K562 (cell line): ENCODE measurements around the gene CSMD2. TPM values are rescaled to one million over a fixed set of nuclear protein-coding genes. Genes with fewer than 3 reads are reported as not detected.

ENCODE experiments used
- ATAC-seq: fragments of 200-7000 bp; cut with Tn5 transposase; 3 replicates; pipeline ENCODE4 v1.9.1; 2020; ENCODE audit warnings: moderate library complexity
- BruUV-seq: library from RNA; stranded (reverse); fragments of 400-500 nt; replicated peaks from 2 replicates; lab custom pipeline; 2021; lab: Mats Ljungman, UMichigan
- CTCF ChIA-PET: fragments of 300-600 bp; formaldehyde crosslinking; extraction: SDS; loops from one replicate; lab custom pipeline; 2021; ENCODE audit warnings: low intra/inter-chr PET ratio; lab: Yijun Ruan, JAX
- POLR2A ChIA-PET: fragments of 300-600, 350-650 bp; sonication (Branson Sonifier 250); formaldehyde crosslinking; extraction: SDS; loops from one replicate; lab custom pipeline; 2021; ENCODE audit warnings: antibody characterized with exemption, inconsistent platforms; lab: Yijun Ruan, JAX
- DNase-seq, 4 experiments: peaks; one replicate each; pipeline versions ENCODE4 v3.0.0 to v3.0.0-alpha.2; 2011 to 2018; ENCODE audit warnings: low spot score in 3 of 4, mixed read lengths in 3 of 4; ENCODE audit errors: extremely low read depth in 1 of 4
- FAIRE-seq: peaks from 2 replicates; lab custom pipeline; 2011; peaks lifted over from hg19 to GRCh38; lab: Jason Lieb, UNC
- H2AFZ ChIP-seq: 2 replicates; pipeline ENCODE4 v1.6.0; 2011; ENCODE audit warnings: low read depth, low read length, control low read depth, inconsistent platforms
- H3K27ac ChIP-seq: fragments of 200-600 bp; 3 replicates; pipeline ENCODE4 v1.8.0; 2011; ENCODE audit warnings: low read depth, mild to moderate bottlenecking, control low read depth, inconsistent platforms, low read length, moderate library complexity, mixed read lengths; ENCODE audit errors: extremely low read depth
- H3K27me3 ChIP-seq, 2 experiments: fragments of 300-600 bp in 1 of 2; 2 replicates in 1 of 2; 3 replicates in 1 of 2; pipeline versions ENCODE4 v1.6.0 to v1.8.0; 2011; ENCODE audit warnings: inconsistent platforms in 2 of 2, low read length in 2 of 2, mild to moderate bottlenecking in 1 of 2, mixed read lengths in 1 of 2, moderate library complexity in 1 of 2; ENCODE audit not compliant: control insufficient read depth in 2 of 2, insufficient read depth in 2 of 2
- H3K36me3 ChIP-seq: fragments of 300-600 bp; 3 replicates; pipeline ENCODE4 v1.8.0; 2011; ENCODE audit warnings: mild to moderate bottlenecking, low read length, inconsistent platforms; ENCODE audit not compliant: control insufficient read depth, insufficient read depth
- H3K4me1 ChIP-seq, 2 experiments: fragments of 200-600 bp in 1 of 2; replicated peaks in 1 of 2; 2 replicates in 1 of 2; 3 replicates in 1 of 2; pipeline versions ENCODE4 v1.5.1 to v1.8.0; 2011; ENCODE audit warnings: inconsistent platforms in 2 of 2, low read length in 2 of 2, mild to moderate bottlenecking in 1 of 2, mixed read lengths in 1 of 2, moderate library complexity in 1 of 2; ENCODE audit not compliant: control insufficient read depth in 2 of 2, insufficient read depth in 2 of 2
- H3K4me2 ChIP-seq: 2 replicates; pipeline ENCODE4 v1.6.1; 2011; ENCODE audit warnings: low read length, control low read depth, inconsistent platforms, mixed read lengths; ENCODE audit not compliant: insufficient read depth
- H3K4me3 ChIP-seq: fragments of 200-600 bp; sonication (generic), shearing (Covaris generic); 2 replicates; pipeline ENCODE4 v1.5.1; 2016; ENCODE audit warnings: control low read depth, inconsistent platforms
- H3K79me2 ChIP-seq: fragments of 200-600 bp; 3 replicates; pipeline ENCODE4 v1.8.0; 2011; ENCODE audit warnings: low read length, inconsistent platforms; ENCODE audit not compliant: control insufficient read depth, insufficient read depth
- H3K9ac ChIP-seq, 2 experiments: 2 replicates each; pipeline versions ENCODE4 v1.6.0 to v1.6.1; 2011; ENCODE audit warnings: low read depth in 2 of 2, low read length in 2 of 2, control low read depth in 1 of 2, inconsistent platforms in 1 of 2, mild to moderate bottlenecking in 1 of 2, mixed read lengths in 1 of 2; ENCODE audit not compliant: insufficient read depth in 1 of 2
- H3K9me1 ChIP-seq: one replicate; pipeline ENCODE4 v1.6.0; 2011; ENCODE audit warnings: inconsistent platforms, mild to moderate bottlenecking, low read length, moderate library complexity; ENCODE audit not compliant: control insufficient read depth, insufficient read depth
- H3K9me3 ChIP-seq: replicated peaks from 2 replicates; pipeline ENCODE4 v1.5.1; 2011; ENCODE audit warnings: low read depth, low read length, inconsistent platforms; ENCODE audit not compliant: control insufficient read depth, insufficient read depth
- H4K20me1 ChIP-seq: replicated peaks from 2 replicates; pipeline ENCODE4 v1.6.1; 2011; ENCODE audit warnings: low read length, inconsistent platforms, mixed read lengths; ENCODE audit not compliant: control insufficient read depth, insufficient read depth
- CCNT2 ChIP-seq: IDR thresholded peaks from 2 replicates; pipeline ENCODE4 v1.6.1; 2011; ENCODE audit warnings: borderline replicate concordance, low read depth, mild to moderate bottlenecking, moderate library complexity, mixed read lengths, low read length; ENCODE audit not compliant: insufficient read length; ENCODE audit errors: extremely low read depth
- FOXA3 ChIP-seq, 2 experiments: fragments of 450-650 bp in 1 of 2; sonication (generic) in 1 of 2; formaldehyde crosslinking; IDR thresholded peaks in 1 of 2; conservative IDR thresholded peaks in 1 of 2; 2 replicates each; pipeline versions ENCODE4 v1.4.0 to v1.8.0; 2020 to 2022; ENCODE audit warnings: mild to moderate bottlenecking in 2 of 2, missing genetic modification reagents in 1 of 2
- MTF1 ChIP-seq: fragments of 250-450 bp; sonication (Bioruptor Pico); IDR thresholded peaks from 2 replicates; pipeline ENCODE4 v1.9.0; 2021; ENCODE audit warnings: moderate library complexity, mild to moderate bottlenecking, inconsistent platforms, borderline replicate concordance
- NFIC ChIP-seq: fragments of 450-650 bp; IDR thresholded peaks from 2 replicates; pipeline ENCODE4 v1.6.1; 2017; ENCODE audit warnings: mild to moderate bottlenecking, inconsistent platforms
- PHTF2 ChIP-seq: fragments of 250-450 bp; sonication (Bioruptor Pico); IDR thresholded peaks from 2 replicates; pipeline ENCODE4 v1.5.0; 2021; ENCODE audit warnings: mild to moderate bottlenecking
- WGBS: fragments of 100-300 bp; shearing (Covaris generic); methylation state at CpG from one replicate; pipeline ENCODE4 v1.1.6; 2016; ENCODE audit warnings: low coverage, mixed read lengths; ENCODE audit not compliant: insufficient coverage; ENCODE audit errors: missing lambda C conversion rate; 5-methylcytosine and 5-hydroxymethylcytosine counted together
- in situ Hi-C: fragments of 300-500 bp; cut with MboI; formaldehyde crosslinking; loops from 4 replicates; pipeline ENCODE4 v1.15.0; 2018; ENCODE audit warnings: inconsistent platforms, mixed read lengths
- intact Hi-C: fragments of 100-400 bp; cut with micrococcal nuclease; formaldehyde crosslinking; loops from 2 replicates; pipeline ENCODE4 v1.14.2; 2022
- polyA plus RNA-seq, 8 experiments: library from polyadenylated mRNA; depleted of rRNA in 4 of 8; stranded (reverse) in 5 of 8; unstranded in 3 of 8; fragments of >200 nt; fragmentation: Nextera tagmentation in 2 of 8; fragmentation: Illumina TruSeq in 1 of 8; extraction: Ambion mirVana in 2 of 8; extraction: Trizol in 1 of 8; gene quantifications; 2 replicates each; pipeline versions ENCODE4 v1.2.1 to v1.2.3, GENCODE V29; 2011 to 2014; ENCODE audit warnings: inconsistent platforms in 1 of 8, missing spikeins in 1 of 8
- total RNA-seq, 7 experiments: library from RNA; depleted of rRNA in 6 of 7; stranded (reverse); fragments of >200 nt in 6 of 7; fragmentation: Illumina TruSeq in 2 of 7; extraction: Trizol in 2 of 7; gene quantifications; 2 replicates each; pipeline versions ENCODE4 v1.2.1 to v1.2.3, GENCODE V29; 2011 to 2021; ENCODE audit warnings: low replicate concordance in 1 of 7

CSMD2 gene
- total and polyA plus RNA-seq, 9 of the 15 experiments (the other 6 are each of a cell fraction or from before 2014, with no cell fraction given) = not detected

DNA sequence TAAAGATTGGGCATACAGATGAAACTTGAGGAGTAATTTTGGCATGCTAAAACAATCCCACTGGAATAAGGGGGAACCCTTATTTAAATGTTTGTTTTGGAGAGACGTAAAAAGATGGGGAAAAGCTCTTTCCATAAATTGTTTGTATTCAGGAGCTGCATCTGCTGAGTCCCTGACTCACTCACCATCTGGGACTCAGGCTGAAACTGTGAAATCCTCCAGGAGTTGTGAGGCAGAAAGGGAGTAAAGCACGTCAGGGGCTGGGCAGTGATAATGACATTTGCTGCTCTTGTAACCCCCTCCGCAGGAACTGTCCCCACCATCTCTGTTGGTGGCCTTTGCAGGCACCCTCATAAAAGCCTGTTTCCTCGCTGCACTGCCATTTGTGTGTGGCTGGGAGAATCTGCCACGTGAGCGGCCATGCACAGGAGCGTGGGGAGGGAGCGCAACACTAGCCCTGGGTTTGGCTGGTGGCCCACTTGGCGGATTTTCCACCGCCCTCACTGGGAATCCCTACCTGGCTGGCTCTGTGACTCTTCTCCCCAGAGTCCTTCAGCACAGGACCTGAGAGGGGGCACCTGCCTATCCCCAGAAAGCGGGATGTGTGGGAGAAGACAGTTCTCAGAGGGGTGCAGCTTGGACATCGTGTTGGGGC lies 647.3 kb downstream of the CSMD2 start (continued):
- TF ChIP-seq PHTF2 = no peak
- TF ChIP-seq FOXA3 (CRISPR knock-in tag; conservative IDR thresholded peaks at IDR 0.05 in 1 of 2, IDR thresholded peaks at IDR 0.05 in 1 of 2) = no peak
- TF ChIP-seq MTF1 (CRISPR knock-in tag) = no peak

DNA sequence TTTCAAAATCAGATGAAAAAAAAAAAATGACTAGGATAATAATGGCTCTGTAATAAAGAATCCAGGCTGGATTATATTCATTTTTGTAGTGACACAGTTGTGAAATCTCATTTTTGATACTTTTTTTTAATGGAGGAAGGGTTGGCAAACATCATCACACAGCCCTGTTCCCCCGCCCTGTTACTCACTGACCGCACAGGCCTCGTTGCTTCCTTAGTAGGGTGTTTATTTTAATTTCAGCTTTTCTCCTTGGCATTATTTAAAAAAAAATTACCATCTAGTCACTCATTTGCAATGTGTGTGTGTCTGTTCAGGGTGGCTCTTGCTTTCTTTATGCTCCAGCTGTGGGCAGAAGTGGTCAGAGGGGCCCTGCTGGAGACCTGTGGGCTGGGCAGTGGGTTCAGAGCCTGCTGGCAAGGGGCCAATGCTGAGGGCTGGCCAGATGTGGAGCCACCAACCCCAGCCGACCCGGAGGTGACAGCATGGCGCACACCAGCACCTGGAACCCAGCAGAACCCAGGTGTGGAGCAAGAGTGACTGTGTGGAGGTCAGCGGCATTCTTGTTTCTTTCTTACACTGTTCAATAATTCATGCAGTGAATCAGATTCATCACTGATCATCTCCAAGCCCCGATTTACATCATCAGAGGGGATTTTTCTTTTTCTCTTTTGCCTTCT lies 648.0 kb downstream of the CSMD2 start:
- no peaks in the 10 kb centered on the region for H3K9me1 ChIP-seq
- peaks cover 0 to 6% of the 10 kb centered on the region in 2 experiments; a peak in 2 of 5 replicates for H3K4me1 ChIP-seq
- POLR2A ChIA-PET = no interaction called here
- FAIRE-seq (no peak), ATAC-seq (no peak), DNase-seq (no peak)
- CTCF ChIA-PET = no interaction called here
- H3K4me3 ChIP-seq = no peak overlapping the region
- H3K27me3 ChIP-seq = peaks cover 36 to 63% of the 10 kb centered on the region in 2 experiments
- TF ChIP-seq CCNT2 = no peak
- TF ChIP-seq NFIC = peak; percentile 55
- intact Hi-C loops (loop anchor here (10.0 kb wide), 1 partner anchor 88 kb away; no protein-coding TSS in a partner anchor), in situ Hi-C loops (no loop called here)
- H3K4me2 ChIP-seq = no peak overlapping the region
- no peaks in the 10 kb centered on the region for H3K79me2 ChIP-seq
- 0% methylated on average over 8 of the region's 8 CpGs for WGBS
- no peaks in the 10 kb centered on the region for H4K20me1 ChIP-seq
- no peak overlapping the region for H2AFZ ChIP-seq
- H3K27ac ChIP-seq = no peak overlapping the region
- BruUV-seq = no TSS peak
- no peaks in the 10 kb centered on the region for H3K36me3 ChIP-seq
- no peaks in the 10 kb centered on the region for H3K9me3 ChIP-seq
- no peak overlapping the region for H3K9ac ChIP-seq
